IPS-18a (cell line): ENCODE measurements around the gene TGFBR2.

Experiments used
- H3K27ac ChIP-seq: one replicate; pipeline ENCODE4 v1.5.1; 2013; ENCODE audit warnings: low read length
- H3K27me3 ChIP-seq: one replicate; pipeline ENCODE4 v1.6.1; 2013; ENCODE audit warnings: mild to moderate bottlenecking, low read length; ENCODE audit not compliant: control insufficient read depth, insufficient read depth
- H3K36me3 ChIP-seq: one replicate; pipeline ENCODE4 v1.6.1; 2013; ENCODE audit warnings: low read depth, low read length; ENCODE audit not compliant: control insufficient read depth
- H3K4me1 ChIP-seq: one replicate; pipeline ENCODE4 v1.6.1; 2013; ENCODE audit warnings: low read depth, low read length; ENCODE audit not compliant: control insufficient read depth
- H3K4me3 ChIP-seq: one replicate; pipeline ENCODE4 v1.5.1; 2013; ENCODE audit warnings: low read length
- H3K9ac ChIP-seq: one replicate; pipeline ENCODE4 v1.6.1; 2013; ENCODE audit warnings: mild to moderate bottlenecking, low read length, moderate library complexity
- H3K9me3 ChIP-seq: one replicate; pipeline ENCODE4 v1.6.1; 2013; ENCODE audit warnings: low read depth, low read length; ENCODE audit not compliant: control insufficient read depth

TGFBR2 gene

DNA sequence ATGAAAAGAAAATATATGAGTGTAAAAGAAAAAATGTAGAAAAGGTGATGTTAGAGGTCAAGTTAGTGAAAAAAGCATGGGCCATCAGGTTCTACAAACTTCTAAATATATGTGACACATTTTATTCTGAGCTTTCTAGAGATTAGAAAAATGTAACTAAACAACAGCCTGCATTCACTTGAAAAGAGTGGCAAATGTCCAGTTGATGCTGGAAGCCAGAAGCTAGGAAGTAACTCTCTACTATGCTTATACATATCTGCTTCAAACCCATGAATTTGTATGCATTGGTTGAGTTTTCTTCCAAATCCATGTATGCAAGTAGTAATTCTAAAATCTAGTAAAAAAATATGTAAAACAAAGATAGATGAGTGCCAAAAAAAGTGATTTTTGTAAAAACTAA is 123.5 kb downstream of the TGFBR2 start:
- H3K9ac ChIP-seq: no peak overlapping the region
- H3K27me3 ChIP-seq: no peaks in the 10 kb centered on the region
- H3K4me3 ChIP-seq: no peak overlapping the region
- no peak overlapping the region for H3K27ac ChIP-seq
- no peaks in the 10 kb centered on the region for H3K36me3 ChIP-seq
- no peaks in the 10 kb centered on the region for H3K4me1 ChIP-seq
- H3K9me3 ChIP-seq: no peaks in the 10 kb centered on the region

- no peaks in the 10 kb centered on the region for H3K36me3 ChIP-seq
- H3K27me3 ChIP-seq: no peaks in the 10 kb centered on the region
- no peak overlapping the region for H3K4me3 ChIP-seq
- no peak overlapping the region for H3K9ac ChIP-seq
- no peaks in the 10 kb centered on the region for H3K4me1 ChIP-seq
- H3K27ac ChIP-seq: no peak overlapping the region
- H3K9me3 ChIP-seq: no peaks in the 10 kb centered on the region
Observed at GRCh38 chr3:30730967-30731366, 124.6 kb downstream of the TGFBR2 start.

- Histone ChIP-seq H3K27ac (no peak overlapping the region), H3K27me3 (no peaks in the 10 kb centered on the region), H3K4me1 (no peaks in the 10 kb centered on the region), H3K36me3 (no peaks in the 10 kb centered on the region), H3K4me3 (no peak overlapping the region), H3K9ac (no peak overlapping the region), H3K9me3 (no peaks in the 10 kb centered on the region)
Observed at GRCh38 chr3:30733209-30733608, 126.8 kb downstream of the TGFBR2 start.

DNA sequence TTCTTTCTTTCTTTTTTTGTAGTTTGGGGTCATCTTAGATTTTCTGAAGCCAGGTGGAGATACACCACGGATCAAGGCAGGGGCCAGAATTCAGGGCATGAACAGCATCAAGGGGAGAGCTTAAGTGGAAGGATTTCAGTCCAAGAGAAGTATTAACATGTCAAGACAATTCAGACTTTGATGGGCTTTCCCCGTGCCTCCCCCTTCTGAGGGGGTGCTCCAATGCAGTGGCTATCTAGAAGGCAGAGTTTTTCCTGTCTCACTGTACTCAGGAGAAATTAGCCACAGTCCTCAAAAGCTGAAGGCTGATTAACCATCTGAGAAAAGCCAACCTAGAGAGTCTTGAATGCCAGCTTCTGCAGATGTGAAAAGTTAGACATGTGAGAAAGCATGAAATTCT is 127.3 kb downstream of the TGFBR2 start:
- Histone ChIP-seq H3K9ac (no peak overlapping the region), H3K4me3 (no peak overlapping the region), H3K27me3 (no peaks in the 10 kb centered on the region), H3K36me3 (no peaks in the 10 kb centered on the region), H3K4me1 (no peaks in the 10 kb centered on the region), H3K9me3 (no peaks in the 10 kb centered on the region), H3K27ac (no peak overlapping the region)

GRCh38 chr3:30737743-30738499 is 131.5 kb downstream of the TGFBR2 start:
- Histone ChIP-seq H3K27me3 (no peaks in the 10 kb centered on the region), H3K36me3 (no peaks in the 10 kb centered on the region), H3K9ac (no peak overlapping the region), H3K4me1 (peaks cover 2% of the 10 kb centered on the region), H3K9me3 (no peaks in the 10 kb centered on the region), H3K27ac (no peak overlapping the region), H3K4me3 (no peak overlapping the region)

DNA sequence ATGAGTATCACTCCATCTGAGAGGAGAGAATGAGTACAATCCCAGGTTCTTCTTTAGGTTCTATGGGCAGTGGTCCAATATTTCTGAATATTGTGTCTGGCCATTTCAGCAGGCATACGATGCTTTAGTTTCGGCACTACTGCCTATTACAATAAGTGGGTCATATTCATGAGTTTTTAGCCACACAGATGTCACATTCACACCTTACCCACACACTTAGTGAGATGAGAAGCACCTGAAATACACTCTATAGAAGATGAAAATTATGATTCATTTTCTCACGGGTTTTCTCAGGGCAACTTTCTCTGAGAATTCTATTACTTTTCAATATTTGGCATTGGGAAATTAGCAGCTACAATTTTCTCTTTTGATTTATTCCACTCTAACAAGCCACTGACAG is 132.2 kb downstream of the TGFBR2 start:
- Histone ChIP-seq H3K27ac (no peak overlapping the region), H3K4me1 (peaks cover 9% of the 10 kb centered on the region), H3K9me3 (no peaks in the 10 kb centered on the region), H3K4me3 (no peak overlapping the region), H3K36me3 (no peaks in the 10 kb centered on the region), H3K27me3 (no peaks in the 10 kb centered on the region), H3K9ac (no peak overlapping the region)

DNA sequence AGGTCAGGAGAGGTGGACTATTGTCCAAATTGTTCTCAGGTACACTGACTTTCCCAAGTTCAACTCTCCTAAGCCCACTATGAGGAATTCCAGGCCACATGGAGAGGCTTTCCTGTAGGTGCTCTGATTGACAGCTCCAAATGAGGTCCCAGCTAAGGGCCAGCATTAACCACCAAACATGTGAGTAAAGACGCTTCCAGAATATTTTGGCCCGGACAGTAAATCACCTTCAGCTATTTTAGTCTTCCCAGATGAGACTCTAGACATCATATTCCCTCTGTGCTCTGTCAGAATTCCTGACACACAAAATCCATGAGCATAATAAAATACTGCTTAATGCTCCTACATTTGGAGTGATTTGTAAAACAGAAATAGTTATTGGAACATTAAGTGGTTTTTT is 135.5 kb downstream of the TGFBR2 start:
- Histone ChIP-seq H3K27me3 (no peaks in the 10 kb centered on the region), H3K27ac (no peak overlapping the region), H3K36me3 (no peaks in the 10 kb centered on the region), H3K4me1 (peaks cover 13% of the 10 kb centered on the region), H3K9me3 (no peaks in the 10 kb centered on the region), H3K9ac (no peak overlapping the region), H3K4me3 (no peak overlapping the region)

- Histone ChIP-seq H3K9me3 (no peaks in the 10 kb centered on the region), H3K36me3 (no peaks in the 10 kb centered on the region), H3K9ac (no peak overlapping the region), H3K4me1 (peaks cover 17% of the 10 kb centered on the region), H3K27ac (no peak overlapping the region), H3K27me3 (no peaks in the 10 kb centered on the region), H3K4me3 (no peak overlapping the region)
Observed at GRCh38 chr3:30742796-30743619, 136.6 kb downstream of the TGFBR2 start.
